DOHH2 (cell line): ENCODE data around the gene CARMIL3.

Experiments used
- EZH2phosphoT487 ChIP-seq: fragments of 200-600 bp; sonication (generic); IDR thresholded peaks from 2 replicates; pipeline ENCODE4 v1.6.1; 2017; ENCODE audit warnings: borderline replicate concordance, mild to moderate bottlenecking, antibody characterized with exemption, low read length, moderate library complexity, mixed read lengths
- TF ChIP-seq, protein P1 (sequence below): fragments of 200-600 bp; sonication (generic); IDR thresholded peaks from one replicate; pipeline ENCODE4 v1.5.1; 2014; ENCODE audit warnings: antibody characterized with exemption, mild to moderate bottlenecking, low read depth, low read length; ENCODE audit not compliant: poor library complexity, severe bottlenecking

DNA sequence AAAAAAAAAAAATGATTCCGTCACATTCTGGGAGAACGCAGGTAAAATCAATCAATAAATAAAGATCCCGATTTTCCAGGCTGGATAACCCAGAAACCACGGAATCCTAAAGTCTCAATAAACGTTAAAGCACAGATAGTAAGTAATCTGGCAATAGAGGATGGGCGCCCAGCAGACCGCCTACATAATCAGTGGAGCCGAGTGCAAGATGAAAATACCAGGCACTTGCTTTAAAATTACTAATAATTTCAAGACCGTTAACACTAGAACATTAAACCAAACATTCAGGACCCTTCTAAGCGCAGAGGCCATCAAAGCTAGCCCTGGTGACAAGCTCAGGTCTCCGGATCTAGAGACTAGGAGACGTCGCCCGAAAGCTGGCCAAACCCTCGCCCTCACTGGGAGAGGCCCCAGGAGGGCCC is 61.6 kb downstream of the CARMIL3 start:
- TF ChIP-seq, protein P1, sequence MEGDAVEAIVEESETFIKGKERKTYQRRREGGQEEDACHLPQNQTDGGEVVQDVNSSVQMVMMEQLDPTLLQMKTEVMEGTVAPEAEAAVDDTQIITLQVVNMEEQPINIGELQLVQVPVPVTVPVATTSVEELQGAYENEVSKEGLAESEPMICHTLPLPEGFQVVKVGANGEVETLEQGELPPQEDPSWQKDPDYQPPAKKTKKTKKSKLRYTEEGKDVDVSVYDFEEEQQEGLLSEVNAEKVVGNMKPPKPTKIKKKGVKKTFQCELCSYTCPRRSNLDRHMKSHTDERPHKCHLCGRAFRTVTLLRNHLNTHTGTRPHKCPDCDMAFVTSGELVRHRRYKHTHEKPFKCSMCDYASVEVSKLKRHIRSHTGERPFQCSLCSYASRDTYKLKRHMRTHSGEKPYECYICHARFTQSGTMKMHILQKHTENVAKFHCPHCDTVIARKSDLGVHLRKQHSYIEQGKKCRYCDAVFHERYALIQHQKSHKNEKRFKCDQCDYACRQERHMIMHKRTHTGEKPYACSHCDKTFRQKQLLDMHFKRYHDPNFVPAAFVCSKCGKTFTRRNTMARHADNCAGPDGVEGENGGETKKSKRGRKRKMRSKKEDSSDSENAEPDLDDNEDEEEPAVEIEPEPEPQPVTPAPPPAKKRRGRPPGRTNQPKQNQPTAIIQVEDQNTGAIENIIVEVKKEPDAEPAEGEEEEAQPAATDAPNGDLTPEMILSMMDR = no peak
- TF ChIP-seq EZH2phosphoT487 = no peak
